Measurements from ENCODE around the gene RFTN2. TPM values are rescaled to one million over a fixed set of nuclear protein-coding genes. Genes with fewer than 3 reads are reported as not detected.

Gene RFTN2
- total and polyA plus RNA-seq, 9 of the 15 experiments (the other 6 are each of a cell fraction or from before 2014, with no cell fraction given), result 0.01 to 0.11 (median 0.04) TPM; not detected in 6

DNA sequence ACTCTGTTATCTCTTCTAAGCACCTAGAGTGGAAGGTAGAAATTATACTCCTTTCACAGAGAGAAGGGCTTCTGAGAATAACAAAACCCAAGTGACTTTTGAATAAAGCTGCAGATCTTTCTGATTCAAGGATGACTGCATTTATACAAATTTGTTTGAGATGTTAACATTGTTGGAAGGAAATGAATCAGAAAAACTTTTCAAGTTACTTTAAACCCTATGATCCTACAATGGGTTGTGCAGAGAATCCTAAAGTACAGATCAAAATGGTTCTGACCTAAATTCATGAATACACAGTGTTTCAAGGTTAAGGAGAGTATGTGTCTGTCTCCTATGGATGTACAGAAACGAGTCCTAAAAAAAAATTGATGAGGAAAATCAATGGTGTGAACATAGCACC is 1.8 kb downstream of the RFTN2 start:
- no peaks in the 10 kb centered on the region for H3K36me3 ChIP-seq (ENCODE audit: control insufficient read depth, insufficient read depth, low read length)
- BruUV-seq (replicated peaks), result no TSS peak
- WGBS (ENCODE audit: insufficient coverage, low coverage, missing lambda C conversion rate), result 8% methylated on average over 1 of the region's 1 CpG
- no peaks in the 10 kb centered on the region for H3K79me2 ChIP-seq (ENCODE audit: control insufficient read depth, insufficient read depth, low read length)
- H3K27ac ChIP-seq (ENCODE audit: extremely low read depth, low read depth, low read length), result no peak overlapping the region
- TF ChIP-seq FOXP1 (CRISPR knock-in tag; IDR thresholded peaks at IDR 0.05) (no peak), ZNF316 (IDR thresholded peaks at IDR 0.05) (no peak), RB1 (IDR thresholded peaks at IDR 0.05; ENCODE audit: low read depth) (no peak), ETV5 (CRISPR knock-in tag; IDR thresholded peaks at IDR 0.05; ENCODE audit: low read depth) (no peak), ZNF696 (CRISPR knock-in tag; conservative IDR thresholded peaks at IDR 0.05) (no peak), SRSF3 (IDR thresholded peaks at IDR 0.05; ENCODE audit: insufficient read depth, low read length) (no peak), SIX5 (IDR thresholded peaks at IDR 0.05; ENCODE audit: borderline replicate concordance in 1 of 2, insufficient read depth in 1 of 2, low read depth in 1 of 2, low read length in 2 of 2) (no peak), TRIM28 (IDR thresholded peaks at IDR 0.05) (no peak), POLR2G (IDR thresholded peaks at IDR 0.05; ENCODE audit: low read depth, low read length) (no peak), RBFOX2 (IDR thresholded peaks at IDR 0.05; ENCODE audit: low read depth, low read length) (no peak), LCOR (CRISPR knock-in tag; IDR thresholded peaks at IDR 0.05) (no peak)
- TF ChIP-seq, protein P1, sequence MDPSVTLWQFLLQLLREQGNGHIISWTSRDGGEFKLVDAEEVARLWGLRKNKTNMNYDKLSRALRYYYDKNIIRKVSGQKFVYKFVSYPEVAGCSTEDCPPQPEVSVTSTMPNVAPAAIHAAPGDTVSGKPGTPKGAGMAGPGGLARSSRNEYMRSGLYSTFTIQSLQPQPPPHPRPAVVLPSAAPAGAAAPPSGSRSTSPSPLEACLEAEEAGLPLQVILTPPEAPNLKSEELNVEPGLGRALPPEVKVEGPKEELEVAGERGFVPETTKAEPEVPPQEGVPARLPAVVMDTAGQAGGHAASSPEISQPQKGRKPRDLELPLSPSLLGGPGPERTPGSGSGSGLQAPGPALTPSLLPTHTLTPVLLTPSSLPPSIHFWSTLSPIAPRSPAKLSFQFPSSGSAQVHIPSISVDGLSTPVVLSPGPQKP (CRISPR knock-in tag; IDR thresholded peaks at IDR 0.05), result no peak
- TF ChIP-seq, protein P2, sequence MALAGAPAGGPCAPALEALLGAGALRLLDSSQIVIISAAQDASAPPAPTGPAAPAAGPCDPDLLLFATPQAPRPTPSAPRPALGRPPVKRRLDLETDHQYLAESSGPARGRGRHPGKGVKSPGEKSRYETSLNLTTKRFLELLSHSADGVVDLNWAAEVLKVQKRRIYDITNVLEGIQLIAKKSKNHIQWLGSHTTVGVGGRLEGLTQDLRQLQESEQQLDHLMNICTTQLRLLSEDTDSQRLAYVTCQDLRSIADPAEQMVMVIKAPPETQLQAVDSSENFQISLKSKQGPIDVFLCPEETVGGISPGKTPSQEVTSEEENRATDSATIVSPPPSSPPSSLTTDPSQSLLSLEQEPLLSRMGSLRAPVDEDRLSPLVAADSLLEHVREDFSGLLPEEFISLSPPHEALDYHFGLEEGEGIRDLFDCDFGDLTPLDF (CRISPR knock-in tag; IDR thresholded peaks at IDR 0.05), result no peak
- TF ChIP-seq, protein P3, sequence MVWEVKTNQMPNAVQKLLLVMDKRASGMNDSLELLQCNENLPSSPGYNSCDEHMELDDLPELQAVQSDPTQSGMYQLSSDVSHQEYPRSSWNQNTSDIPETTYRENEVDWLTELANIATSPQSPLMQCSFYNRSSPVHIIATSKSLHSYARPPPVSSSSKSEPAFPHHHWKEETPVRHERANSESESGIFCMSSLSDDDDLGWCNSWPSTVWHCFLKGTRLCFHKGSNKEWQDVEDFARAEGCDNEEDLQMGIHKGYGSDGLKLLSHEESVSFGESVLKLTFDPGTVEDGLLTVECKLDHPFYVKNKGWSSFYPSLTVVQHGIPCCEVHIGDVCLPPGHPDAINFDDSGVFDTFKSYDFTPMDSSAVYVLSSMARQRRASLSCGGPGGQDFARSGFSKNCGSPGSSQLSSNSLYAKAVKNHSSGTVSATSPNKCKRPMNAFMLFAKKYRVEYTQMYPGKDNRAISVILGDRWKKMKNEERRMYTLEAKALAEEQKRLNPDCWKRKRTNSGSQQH (CRISPR knock-in tag; IDR thresholded peaks at IDR 0.05), result no peak
- TF ChIP-seq, protein P4, sequence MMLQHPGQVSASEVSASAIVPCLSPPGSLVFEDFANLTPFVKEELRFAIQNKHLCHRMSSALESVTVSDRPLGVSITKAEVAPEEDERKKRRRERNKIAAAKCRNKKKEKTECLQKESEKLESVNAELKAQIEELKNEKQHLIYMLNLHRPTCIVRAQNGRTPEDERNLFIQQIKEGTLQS (IDR thresholded peaks at IDR 0.05), result no peak
- TF ChIP-seq, protein P4 (CRISPR knock-in tag; conservative IDR thresholded peaks at IDR 0.05), result no peak
- no peak overlapping the region for H3K4me3 ChIP-seq
- H3K9me1 ChIP-seq (ENCODE audit: control insufficient read depth, insufficient read depth, low read length), result no peaks in the 10 kb centered on the region
- POLR2A ChIA-PET, result no interaction called here
- intact Hi-C loops (cut with micrococcal nuclease), result no loop called here
- H3K9me3 ChIP-seq (replicated peaks; ENCODE audit: control insufficient read depth, insufficient read depth, low read depth, low read length), result no peaks in the 10 kb centered on the region
- H3K4me2 ChIP-seq (ENCODE audit: insufficient read depth, low read length), result no peak overlapping the region
- H2AFZ ChIP-seq (ENCODE audit: low read depth, low read length), result no peak overlapping the region
- in situ Hi-C loops (cut with MboI), result no loop called here
- CTCF ChIA-PET (ENCODE audit: low intra/inter-chr PET ratio), result no interaction called here
- DNase-seq (ENCODE audit: extremely low read depth in 1 of 4, low spot score in 3 of 4) (no peak), FAIRE-seq (no peak), ATAC-seq (no peak)
- H3K4me1 ChIP-seq (replicated peaks in 1 of 2; ENCODE audit: control insufficient read depth in 2 of 2, insufficient read depth in 2 of 2, low read length in 2 of 2), result no peaks in the 10 kb centered on the region
- H4K20me1 ChIP-seq (replicated peaks; ENCODE audit: control insufficient read depth, insufficient read depth, low read length), result no peaks in the 10 kb centered on the region
- H3K9ac ChIP-seq (ENCODE audit: insufficient read depth in 1 of 2, low read depth in 2 of 2, low read length in 2 of 2), result no peak overlapping the region
- H3K27me3 ChIP-seq (ENCODE audit: control insufficient read depth in 2 of 2, insufficient read depth in 2 of 2, low read length in 2 of 2), result no peaks in the 10 kb centered on the region

All from K562 (cell line).